H9 (cell line): ENCODE measurements around the gene GATA6. TPM values are rescaled to one million over a fixed set of nuclear protein-coding genes. Genes with fewer than 3 reads are reported as not detected.

ENCODE experiments used
- DNase-seq: peaks from one replicate; pipeline ENCODE4 v3.0.0-alpha.2; 2017
- H2AFZ ChIP-seq: one replicate; pipeline ENCODE4 v1.6.1; 2013; ENCODE audit warnings: mild to moderate bottlenecking, low read length, control low read depth, moderate library complexity
- H2AK5ac ChIP-seq: 2 replicates; pipeline ENCODE4 v1.6.1; 2013; ENCODE audit warnings: low read length, control low read depth, mixed read lengths; ENCODE audit not compliant: insufficient read length
- H2BK120ac ChIP-seq: one replicate; pipeline ENCODE4 v1.6.1; 2013; ENCODE audit warnings: low read depth, mild to moderate bottlenecking, low read length, control low read depth, inconsistent platforms; ENCODE audit not compliant: poor library complexity, severe bottlenecking
- H2BK12ac ChIP-seq: 2 replicates; pipeline ENCODE4 v1.6.1; 2013; ENCODE audit warnings: low read length, control low read depth, mixed read lengths, low read depth; ENCODE audit not compliant: insufficient read length
- H2BK15ac ChIP-seq: 2 replicates; pipeline ENCODE4 v1.6.1; 2013; ENCODE audit warnings: low read depth, low read length, control low read depth
- H2BK20ac ChIP-seq: one replicate; pipeline ENCODE4 v1.6.1; 2013; ENCODE audit warnings: low read depth, mild to moderate bottlenecking, low read length, control low read depth, inconsistent platforms; ENCODE audit not compliant: poor library complexity, severe bottlenecking
- H2BK5ac ChIP-seq: 2 replicates; pipeline ENCODE4 v1.6.1; 2013; ENCODE audit warnings: low read length, control low read depth, mixed read lengths; ENCODE audit not compliant: insufficient read length
- H3K14ac ChIP-seq: 2 replicates; pipeline ENCODE4 v1.6.1; 2013; ENCODE audit warnings: low read length, control low read depth; ENCODE audit not compliant: insufficient read depth
- H3K18ac ChIP-seq: 2 replicates; pipeline ENCODE4 v1.6.1; 2013; ENCODE audit warnings: low read depth, mild to moderate bottlenecking, mixed read lengths, low read length, control low read depth; ENCODE audit not compliant: insufficient read length
- H3K23ac ChIP-seq: 2 replicates; pipeline ENCODE4 v1.6.1; 2013; ENCODE audit warnings: low read length, control low read depth, mixed read lengths, low read depth; ENCODE audit not compliant: insufficient read length
- H3K23me2 ChIP-seq: 2 replicates; pipeline ENCODE4 v1.6.1; 2013; ENCODE audit warnings: low read depth, mild to moderate bottlenecking, mixed read lengths, low read length, control low read depth; ENCODE audit not compliant: insufficient read length, poor library complexity, severe bottlenecking
- H3K27ac ChIP-seq: 2 replicates; pipeline ENCODE4 v1.5.1; 2013; ENCODE audit warnings: low read length, control low read depth, mixed read lengths, low read depth; ENCODE audit not compliant: insufficient read length
- H3K27me3 ChIP-seq: 2 replicates; pipeline ENCODE4 v1.6.1; 2013; ENCODE audit warnings: low read length, control low read depth, inconsistent platforms; ENCODE audit not compliant: insufficient read depth
- H3K4ac ChIP-seq: 2 replicates; pipeline ENCODE4 v1.6.1; 2013; ENCODE audit warnings: low read depth, mild to moderate bottlenecking, control low read depth, inconsistent platforms, low read length, moderate library complexity
- H3K4me1 ChIP-seq: 2 replicates; pipeline ENCODE4 v1.6.1; 2013; ENCODE audit warnings: low read length, control low read depth, inconsistent platforms; ENCODE audit not compliant: insufficient read depth
- H3K4me2 ChIP-seq: 2 replicates; pipeline ENCODE4 v1.6.1; 2013; ENCODE audit warnings: low read length, control low read depth, mixed read lengths; ENCODE audit not compliant: insufficient read length, insufficient read depth
- H3K56ac ChIP-seq: 2 replicates; pipeline ENCODE4 v1.6.1; 2013; ENCODE audit warnings: low read depth, mild to moderate bottlenecking, mixed read lengths, low read length, control low read depth; ENCODE audit not compliant: insufficient read length
- H3K79me1 ChIP-seq: 2 replicates; pipeline ENCODE4 v1.6.1; 2013; ENCODE audit warnings: low read depth, mild to moderate bottlenecking, moderate library complexity, low read length, control low read depth, inconsistent platforms; ENCODE audit not compliant: insufficient read depth, poor library complexity, severe bottlenecking
- H3K79me2 ChIP-seq: 2 replicates; pipeline ENCODE4 v1.6.1; 2013; ENCODE audit warnings: low read length, control low read depth, inconsistent platforms; ENCODE audit not compliant: insufficient read depth
- H3K9ac ChIP-seq: 2 replicates; pipeline ENCODE4 v1.6.1; 2013; ENCODE audit warnings: low read length, control low read depth, mixed read lengths; ENCODE audit not compliant: insufficient read length; ENCODE audit errors: extremely low read depth
- H3K9me3 ChIP-seq: one replicate; pipeline ENCODE4 v1.6.1; 2013; ENCODE audit warnings: low read depth, low read length, inconsistent platforms; ENCODE audit not compliant: control insufficient read depth
- H3T11ph ChIP-seq: one replicate; pipeline ENCODE4 v1.6.1; 2013; ENCODE audit warnings: mild to moderate bottlenecking, low read length, control low read depth, inconsistent platforms
- H4K20me1 ChIP-seq: one replicate; pipeline ENCODE4 v1.6.1; 2013; ENCODE audit not compliant: control insufficient read depth, insufficient read length, insufficient read depth
- H4K5ac ChIP-seq: 2 replicates; pipeline ENCODE4 v1.6.1; 2013; ENCODE audit warnings: low read depth, mild to moderate bottlenecking, mixed read lengths, low read length, control low read depth; ENCODE audit not compliant: insufficient read length
- H4K8ac ChIP-seq: replicated peaks from 2 replicates; pipeline ENCODE4 v1.6.1; 2013; ENCODE audit warnings: low read length, control low read depth, mixed read lengths, low read depth; ENCODE audit not compliant: insufficient read length
- H4K91ac ChIP-seq: 2 replicates; pipeline ENCODE4 v1.6.1; 2013; ENCODE audit warnings: low read depth, mild to moderate bottlenecking, moderate library complexity, mixed read lengths, low read length, control low read depth; ENCODE audit not compliant: insufficient read length
- H3K27ac Mint-ChIP-seq, 3 experiments: 2 replicates in 2 of 3; 3 replicates in 1 of 3; pipeline ENCODE4 v1.8.0; 2020 to 2021; ENCODE audit warnings: mixed read lengths in 3 of 3, mild to moderate bottlenecking in 1 of 3, moderate library complexity in 1 of 3
- H3K27me3 Mint-ChIP-seq: 2 replicates; pipeline ENCODE4 v1.8.0; 2021; ENCODE audit warnings: low read depth, mild to moderate bottlenecking, moderate library complexity, mixed read lengths
- H3K36me3 Mint-ChIP-seq, 3 experiments: 2 replicates in 2 of 3; 3 replicates in 1 of 3; pipeline ENCODE4 v1.8.0; 2020 to 2021; ENCODE audit warnings: low read depth in 3 of 3, mixed read lengths in 3 of 3; ENCODE audit not compliant: insufficient read depth in 1 of 3
- H3K4me1 Mint-ChIP-seq, 2 experiments: 2 replicates each; pipeline ENCODE4 v1.8.0; 2020; ENCODE audit warnings: mixed read lengths in 2 of 2
- H3K4me3 Mint-ChIP-seq, 2 experiments: 2 replicates in 1 of 2; 3 replicates in 1 of 2; pipeline ENCODE4 v1.8.0; 2020 to 2021; ENCODE audit warnings: mild to moderate bottlenecking in 2 of 2, mixed read lengths in 2 of 2, moderate library complexity in 1 of 2
- H3K9me3 Mint-ChIP-seq, 2 experiments: 2 replicates in 1 of 2; 3 replicates in 1 of 2; pipeline ENCODE4 v1.8.0; 2020; ENCODE audit warnings: mild to moderate bottlenecking in 2 of 2, mixed read lengths in 2 of 2, moderate library complexity in 1 of 2
- WGBS: extraction: QIAGEN DNeasy Blood & Tissue Kit; methylation state at CpG from one replicate; pipeline ENCODE4 v1.1.7; 2013; ENCODE audit warnings: missing lambda C conversion rate, low lambda C conversion rate, mixed read lengths; ENCODE audit not compliant: insufficient read length; ENCODE audit errors: extremely low coverage; 5-methylcytosine and 5-hydroxymethylcytosine counted together
- total RNA-seq: library from RNA; stranded (reverse); gene quantifications from 2 replicates; pipeline ENCODE4 v1.2.1, GENCODE V29; 2021
- TF ChIP-seq, protein P1 (sequence below): fragments of 200-600 bp; sonication (generic); conservative IDR thresholded peaks from 3 replicates; pipeline ENCODE4 v1.8.0; 2021; ENCODE audit warnings: antibody characterized with exemption, mild to moderate bottlenecking

GATA6 gene
- total RNA-seq, 1 experiment from 2014 or later = not detected

DNA sequence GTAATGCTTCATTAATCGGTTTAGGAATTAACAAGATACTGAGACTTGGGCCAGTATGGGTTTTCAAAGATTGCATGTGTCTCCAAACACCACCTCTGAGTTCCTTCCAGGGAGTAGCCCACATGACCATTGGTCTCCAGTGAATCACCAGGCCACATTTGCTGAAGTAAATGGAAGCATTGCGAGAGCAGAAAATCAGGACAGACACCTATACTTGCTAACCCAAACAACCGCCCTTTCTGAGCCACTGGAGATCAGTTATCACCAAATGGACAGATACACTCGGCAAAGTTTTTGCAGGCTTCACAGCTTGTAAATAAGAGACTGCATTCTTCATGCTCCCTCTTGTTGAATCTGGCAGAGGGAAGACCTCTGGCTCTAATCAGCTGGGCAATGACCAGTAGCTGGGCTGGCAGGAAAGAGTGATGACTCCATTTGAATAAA, 40.9 kb downstream of the GATA6 start:
- Histone ChIP-seq H2AFZ (no peak overlapping the region), H3K4me1 (no peaks in the 10 kb centered on the region), H4K91ac (no peak overlapping the region), H2BK15ac (no peak overlapping the region), H4K5ac (no peak overlapping the region), H3K23me2 (no peaks in the 10 kb centered on the region), H3K9ac (no peak overlapping the region), H3K27me3 (no peaks in the 10 kb centered on the region), H3K14ac (no peak overlapping the region), H3K56ac (no peak overlapping the region), H2BK12ac (no peak overlapping the region), H3K23ac (no peak overlapping the region), H3K9me3 (no peaks in the 10 kb centered on the region), H2BK120ac (no peak overlapping the region), H3K27ac (no peak overlapping the region), H4K20me1 (no peaks in the 10 kb centered on the region), H2BK5ac (no peak overlapping the region), H2BK20ac (no peak overlapping the region), H3K4me2 (no peak overlapping the region), H2AK5ac (no peak overlapping the region), H3K18ac (no peak overlapping the region), H3K79me2 (no peaks in the 10 kb centered on the region), H4K8ac (no peak overlapping the region), H3K4ac (no peak overlapping the region), H3T11ph (no peak overlapping the region), H3K79me1 (no peaks in the 10 kb centered on the region)
- Mint-ChIP-seq H3K27me3 (peaks cover 36% of the 10 kb centered on the region), H3K27ac (no peak overlapping the region), H3K9me3 (no peaks in the 10 kb centered on the region), H3K36me3 (no peaks in the 10 kb centered on the region), H3K4me1 (no peaks in the 10 kb centered on the region), H3K4me3 (no peak overlapping the region)
- DNase-seq = no peak
- no CpG with 5 or more reads among the region's 4 CpGs for WGBS
- TF ChIP-seq, protein P1, sequence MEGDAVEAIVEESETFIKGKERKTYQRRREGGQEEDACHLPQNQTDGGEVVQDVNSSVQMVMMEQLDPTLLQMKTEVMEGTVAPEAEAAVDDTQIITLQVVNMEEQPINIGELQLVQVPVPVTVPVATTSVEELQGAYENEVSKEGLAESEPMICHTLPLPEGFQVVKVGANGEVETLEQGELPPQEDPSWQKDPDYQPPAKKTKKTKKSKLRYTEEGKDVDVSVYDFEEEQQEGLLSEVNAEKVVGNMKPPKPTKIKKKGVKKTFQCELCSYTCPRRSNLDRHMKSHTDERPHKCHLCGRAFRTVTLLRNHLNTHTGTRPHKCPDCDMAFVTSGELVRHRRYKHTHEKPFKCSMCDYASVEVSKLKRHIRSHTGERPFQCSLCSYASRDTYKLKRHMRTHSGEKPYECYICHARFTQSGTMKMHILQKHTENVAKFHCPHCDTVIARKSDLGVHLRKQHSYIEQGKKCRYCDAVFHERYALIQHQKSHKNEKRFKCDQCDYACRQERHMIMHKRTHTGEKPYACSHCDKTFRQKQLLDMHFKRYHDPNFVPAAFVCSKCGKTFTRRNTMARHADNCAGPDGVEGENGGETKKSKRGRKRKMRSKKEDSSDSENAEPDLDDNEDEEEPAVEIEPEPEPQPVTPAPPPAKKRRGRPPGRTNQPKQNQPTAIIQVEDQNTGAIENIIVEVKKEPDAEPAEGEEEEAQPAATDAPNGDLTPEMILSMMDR = no peak
